ENCODE measurements around the gene PREP.

PREP gene

GRCh38 chr6:105402939-105403935, at the start of gene PREP:
TSS of gene PREP (minus strand) at chr6:105403082. CDS start at chr6:105402891, 191 bp downstream.
- TF ChIP-seq CTCF (IDR thresholded peaks at IDR 0.05; ENCODE audit: extremely low read depth, missing control alignments), result peak; percentile 94
- peak; percentile 97 for DNase-seq (ENCODE audit: low spot score)

- DNase-seq (ENCODE audit: low spot score), result no peak
- TF ChIP-seq CTCF (IDR thresholded peaks at IDR 0.05; ENCODE audit: extremely low read depth, missing control alignments), result no peak
Observed at GRCh38 chr6:105452376-105452775, 49.5 kb upstream of the PREP start.

GRCh38 chr6:105449756-105450390, 47.0 kb upstream of the PREP start:
- no peak for TF ChIP-seq CTCF (IDR thresholded peaks at IDR 0.05; ENCODE audit: extremely low read depth, missing control alignments)
- no peak for DNase-seq (ENCODE audit: low spot score)

GRCh38 chr6:105445481-105445880, 42.6 kb upstream of the PREP start:
- TF ChIP-seq CTCF (IDR thresholded peaks at IDR 0.05; ENCODE audit: extremely low read depth, missing control alignments), result no peak
- no peak for DNase-seq (ENCODE audit: low spot score)

GRCh38 chr6:105443941-105444340, 41.1 kb upstream of the PREP start:
- no peak for DNase-seq (ENCODE audit: low spot score)
- TF ChIP-seq CTCF (IDR thresholded peaks at IDR 0.05; ENCODE audit: extremely low read depth, missing control alignments), result no peak

- DNase-seq (ENCODE audit: low spot score), result no peak
- TF ChIP-seq CTCF (IDR thresholded peaks at IDR 0.05; ENCODE audit: extremely low read depth, missing control alignments), result no peak
Observed at GRCh38 chr6:105442369-105442768, 39.5 kb upstream of the PREP start.

- TF ChIP-seq CTCF (IDR thresholded peaks at IDR 0.05; ENCODE audit: extremely low read depth, missing control alignments), result no peak
- no peak for DNase-seq (ENCODE audit: low spot score)
Observed at GRCh38 chr6:105437236-105437635, 34.4 kb upstream of the PREP start.

All from GM20000 (cell line).